HG03064 (cell line): ENCODE measurements around the gene TMEM203.
A peak's percentile ranks its signal among the peaks of the same experiment; 100 is the strongest.

Experiments
- ATAC-seq: cut with Tn5 transposase; IDR thresholded peaks from one replicate; pipeline ENCODE4 v1.9.1; 2021; ENCODE audit warnings: low read depth; ENCODE audit not compliant: unreplicated experiment

Gene TMEM203

DNA sequence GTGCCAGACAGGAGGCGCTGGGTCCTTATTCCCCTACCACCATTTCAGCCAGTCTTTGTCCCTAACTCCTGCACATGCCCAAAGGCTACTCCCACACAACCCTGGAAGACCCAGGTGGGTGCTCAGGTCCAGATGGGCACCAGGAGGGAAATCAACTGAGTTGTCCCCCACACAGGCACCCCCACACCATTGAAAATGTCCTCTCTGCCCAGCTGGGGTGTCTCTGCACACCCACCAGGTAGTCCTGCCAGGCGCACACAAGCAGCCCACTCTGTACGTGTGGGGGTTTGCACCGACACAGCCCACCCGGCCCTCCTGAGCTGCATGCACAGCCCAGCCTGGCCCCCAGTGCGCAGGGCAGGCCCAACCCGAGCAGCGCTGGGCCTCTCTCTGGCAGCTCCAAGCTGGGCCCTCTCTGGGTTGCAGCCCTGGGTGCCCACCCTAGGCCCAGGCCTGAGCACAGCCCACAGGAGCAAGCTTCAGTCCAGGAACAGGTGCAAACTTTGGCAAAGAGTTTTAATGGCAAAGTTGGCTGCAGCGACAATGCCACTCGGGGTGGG lies 14.4 kb upstream of the TMEM203 start:
- ATAC-seq = no peak

DNA sequence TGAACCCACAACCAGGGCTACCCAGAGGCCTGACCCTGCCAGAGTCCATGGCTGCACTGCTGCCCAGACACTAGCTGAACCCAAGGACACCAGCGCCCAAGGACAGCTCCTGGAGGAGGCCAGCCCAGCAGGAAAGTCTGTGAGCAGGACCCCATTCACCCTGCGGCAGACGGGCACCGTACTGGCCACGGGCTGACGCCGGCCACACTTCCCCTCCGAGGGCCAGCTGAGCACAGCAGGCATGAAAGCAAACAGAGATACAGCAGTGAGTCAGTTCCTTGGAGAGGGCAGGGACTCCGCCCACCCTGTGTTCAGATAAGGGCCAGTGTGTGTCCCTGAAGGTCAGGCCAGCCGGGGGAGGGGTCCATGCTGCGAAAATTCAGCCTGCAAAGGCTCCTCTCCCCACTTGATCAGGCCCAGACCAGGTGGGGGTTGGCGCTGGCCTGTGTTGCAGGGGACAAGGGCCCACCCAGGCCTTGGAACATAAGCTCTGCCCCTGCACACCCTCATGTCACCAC lies 13.4 kb upstream of the TMEM203 start:
- ATAC-seq = no peak

DNA sequence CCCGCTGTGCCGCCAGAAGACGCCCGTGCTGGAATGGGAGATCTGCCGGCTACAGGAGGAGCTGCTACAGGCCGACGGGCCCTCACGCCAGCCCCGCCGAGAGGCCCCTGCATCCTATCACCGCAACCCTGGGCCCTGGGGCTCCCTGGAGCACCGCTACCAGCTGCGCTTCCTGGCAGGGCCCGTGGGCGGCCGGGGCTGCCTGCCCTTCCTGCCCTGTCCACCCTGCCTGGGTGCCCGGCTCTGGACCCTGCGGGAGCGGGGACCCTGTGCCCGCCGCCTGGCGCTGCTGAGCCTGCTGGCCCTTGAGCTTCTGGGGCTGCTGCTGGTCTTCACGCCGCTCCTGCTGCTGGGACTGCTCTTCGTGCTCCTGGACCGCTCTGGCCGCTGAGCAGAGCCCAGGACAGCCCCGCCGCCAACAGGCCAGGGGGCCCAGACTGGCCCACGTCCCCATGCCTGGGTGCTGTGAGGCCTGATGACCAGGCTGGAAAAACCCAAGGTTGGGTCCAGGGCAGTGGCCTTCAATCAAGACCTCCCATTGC lies 12.8 kb upstream of the TMEM203 start:
- ATAC-seq = no peak

DNA sequence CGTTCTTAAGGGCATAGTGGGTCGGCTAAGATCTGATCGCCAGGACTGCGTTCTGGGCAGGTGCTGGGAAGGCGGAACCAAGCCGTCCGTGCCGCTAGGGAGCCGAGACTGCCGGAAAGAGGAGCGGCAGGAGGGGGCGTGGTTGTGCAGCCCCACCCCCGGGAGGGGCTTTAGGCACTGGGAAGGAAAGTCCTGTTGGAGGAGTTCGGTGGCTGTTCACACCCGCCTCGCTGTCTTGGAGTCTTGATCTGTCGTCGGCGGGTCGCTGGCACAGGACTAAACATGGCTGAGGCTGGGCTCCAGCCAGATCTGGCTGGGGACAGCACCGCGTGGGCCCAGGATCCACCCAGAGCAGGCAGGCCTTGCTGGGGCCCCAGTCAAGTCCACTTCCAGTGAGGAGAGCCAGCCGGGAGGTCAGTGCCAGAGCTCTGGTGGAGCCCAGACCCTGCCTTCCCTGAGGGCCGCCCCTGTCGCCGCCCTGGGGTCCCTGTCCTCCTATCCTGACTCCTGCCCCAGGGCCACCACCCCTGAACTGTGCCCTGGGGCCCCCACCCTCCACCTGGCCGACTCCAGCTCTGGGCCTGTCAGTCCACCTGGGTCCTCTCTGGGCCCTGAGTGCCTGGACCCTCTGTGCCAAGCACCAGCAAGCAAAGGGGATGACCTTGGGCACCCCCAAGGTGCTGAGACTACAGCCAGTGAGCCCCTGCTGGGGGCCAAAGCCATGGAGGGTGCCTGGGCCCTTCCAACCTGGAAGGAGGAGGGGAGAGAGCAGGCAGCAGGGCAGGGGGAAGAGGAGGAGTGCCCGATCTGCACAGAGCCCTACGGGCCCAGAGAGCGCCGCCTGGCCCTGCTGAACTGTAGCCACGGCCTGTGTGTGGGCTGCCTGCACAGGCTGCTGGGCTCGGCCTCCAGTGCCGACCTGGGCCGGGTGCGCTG lies 12.1 kb upstream of the TMEM203 start:
- ATAC-seq = no peak

DNA sequence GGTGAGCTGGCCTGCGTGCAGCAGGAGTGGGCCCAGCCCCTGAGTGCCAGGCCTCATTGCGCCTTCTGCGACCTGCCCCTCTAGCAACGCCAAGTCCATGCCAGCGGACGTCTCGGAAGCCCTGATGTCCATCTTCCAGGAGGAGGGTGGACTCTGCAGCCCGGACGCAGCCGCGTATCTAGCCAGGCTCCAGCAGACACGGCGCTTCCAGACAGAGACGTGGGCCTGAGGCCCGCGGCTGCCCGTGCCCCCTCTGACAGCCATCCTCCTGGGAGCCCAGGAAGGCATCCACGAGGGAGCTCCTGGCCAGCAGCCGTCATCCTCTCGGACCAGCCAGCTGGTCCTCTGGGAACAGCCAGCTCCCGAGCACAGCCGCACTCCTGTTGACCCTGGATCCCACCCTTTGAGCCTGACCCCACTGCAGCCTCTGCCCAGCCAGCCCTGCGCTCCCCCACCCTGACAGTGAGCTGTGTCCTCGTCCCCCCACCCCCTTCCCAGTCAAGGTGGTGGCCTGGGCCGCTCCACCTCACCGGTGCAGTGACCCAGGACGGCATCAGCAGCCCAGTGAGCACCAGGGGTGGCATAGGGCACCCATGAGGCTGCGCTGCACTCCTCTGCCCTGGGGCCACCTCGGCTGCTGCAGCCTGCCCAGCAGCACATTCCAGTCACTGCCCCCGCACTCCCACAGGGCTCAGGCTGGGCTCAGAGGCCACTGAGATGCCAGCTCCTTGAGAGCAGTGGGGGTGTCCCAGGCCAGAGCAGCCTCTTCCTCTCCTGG lies 10.9 kb upstream of the TMEM203 start:
- no peak for ATAC-seq

DNA sequence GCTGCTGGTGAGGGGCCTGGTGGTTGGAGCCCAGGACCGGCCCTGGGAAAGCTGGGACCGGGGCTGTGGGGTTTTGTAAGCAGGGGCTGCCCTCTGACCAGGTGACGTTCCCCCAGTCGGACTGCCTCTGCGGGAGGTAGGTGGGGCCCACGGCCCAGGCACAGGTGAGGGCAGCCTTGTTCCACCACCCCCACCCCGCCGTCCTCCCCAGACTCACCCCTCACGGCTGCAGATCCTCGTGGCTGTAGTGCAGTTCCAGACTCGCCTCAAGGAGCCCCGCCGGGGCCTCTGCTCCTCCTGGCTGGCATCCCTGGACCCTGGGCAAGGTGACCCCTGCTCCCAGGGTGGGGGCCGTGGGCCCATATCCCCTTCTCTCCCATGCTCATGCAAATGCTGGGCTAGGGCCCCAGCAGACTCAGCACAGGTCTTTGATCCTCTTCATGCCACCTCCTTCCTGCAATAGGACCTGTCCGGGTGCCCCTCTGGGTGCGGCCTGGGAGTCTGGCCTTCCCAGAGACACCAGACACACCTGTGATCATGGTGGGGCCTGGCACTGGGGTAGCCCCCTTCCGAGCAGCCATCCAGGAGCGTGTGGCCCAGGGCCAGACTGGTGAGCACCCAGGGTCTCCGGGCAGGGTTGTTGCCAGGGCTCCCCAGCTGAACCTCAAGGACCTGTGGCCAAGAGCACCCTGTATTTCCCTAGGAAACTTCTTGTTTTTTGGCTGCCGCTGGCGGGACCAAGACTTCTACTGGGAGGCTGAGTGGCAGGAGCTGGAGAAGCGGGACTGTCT lies 9.9 kb upstream of the TMEM203 start:
- ATAC-seq = no peak

DNA sequence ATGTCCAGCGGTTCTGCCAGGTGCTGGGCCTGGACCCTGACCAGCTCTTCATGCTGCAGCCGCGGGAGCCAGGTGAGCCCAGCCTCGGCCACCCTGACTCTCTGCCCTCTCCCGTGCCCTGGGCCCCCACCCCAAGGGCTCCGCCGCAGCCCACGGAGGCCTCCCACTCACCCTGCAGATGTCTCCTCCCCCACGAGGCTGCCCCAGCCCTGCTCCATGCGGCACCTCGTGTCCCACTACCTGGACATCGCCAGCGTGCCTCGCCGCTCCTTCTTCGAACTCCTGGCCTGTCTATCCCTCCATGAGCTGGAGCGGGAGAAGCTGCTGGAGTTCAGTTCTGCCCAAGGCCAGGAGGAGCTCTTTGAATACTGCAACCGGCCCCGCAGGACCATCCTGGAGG lies 9.2 kb upstream of the TMEM203 start:
- no peak for ATAC-seq

DNA sequence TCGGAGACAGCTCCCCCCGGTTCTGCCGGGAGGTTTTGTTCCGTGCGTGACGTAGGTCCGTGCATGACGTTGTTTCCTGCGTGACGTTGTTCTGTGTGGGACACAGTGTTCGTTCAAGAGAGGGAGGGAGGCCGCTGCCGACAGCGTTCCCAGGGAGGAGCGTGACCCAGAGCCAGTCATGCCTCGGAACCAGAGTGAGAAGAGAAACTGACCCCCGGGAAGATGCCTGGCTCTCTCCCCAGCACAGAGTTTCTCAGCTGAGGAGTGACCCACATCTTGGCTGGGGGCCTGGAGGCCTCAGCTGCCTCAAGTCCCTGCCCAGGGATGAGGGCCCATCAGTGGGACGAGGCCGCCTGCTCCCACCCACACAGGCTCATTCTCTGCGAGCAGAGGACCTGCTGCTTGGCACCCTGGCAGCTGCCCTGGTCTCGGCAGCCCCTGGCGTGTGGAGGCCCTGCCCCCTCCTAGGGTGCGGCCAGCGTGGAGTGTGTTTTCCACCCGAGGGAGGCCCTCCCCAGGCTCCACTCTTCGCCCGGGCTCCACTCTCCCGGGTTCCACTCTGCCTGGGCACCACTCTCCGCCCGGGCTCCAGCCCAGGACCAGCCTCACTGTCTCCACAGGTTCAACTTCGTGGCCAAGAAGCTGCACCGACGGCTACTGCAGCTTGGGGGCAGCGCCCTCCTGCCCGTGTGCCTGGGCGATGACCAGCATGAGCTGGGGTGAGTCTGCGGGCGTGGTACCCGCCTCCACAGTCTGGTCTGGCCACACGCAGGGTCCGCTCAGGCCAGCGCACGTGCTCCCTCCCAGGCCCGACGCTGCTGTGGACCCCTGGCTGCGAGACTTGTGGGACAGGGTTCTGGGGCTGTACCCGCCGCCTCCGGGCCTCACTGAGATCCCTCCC lies 8.0 kb upstream of the TMEM203 start:
- no peak for ATAC-seq

DNA sequence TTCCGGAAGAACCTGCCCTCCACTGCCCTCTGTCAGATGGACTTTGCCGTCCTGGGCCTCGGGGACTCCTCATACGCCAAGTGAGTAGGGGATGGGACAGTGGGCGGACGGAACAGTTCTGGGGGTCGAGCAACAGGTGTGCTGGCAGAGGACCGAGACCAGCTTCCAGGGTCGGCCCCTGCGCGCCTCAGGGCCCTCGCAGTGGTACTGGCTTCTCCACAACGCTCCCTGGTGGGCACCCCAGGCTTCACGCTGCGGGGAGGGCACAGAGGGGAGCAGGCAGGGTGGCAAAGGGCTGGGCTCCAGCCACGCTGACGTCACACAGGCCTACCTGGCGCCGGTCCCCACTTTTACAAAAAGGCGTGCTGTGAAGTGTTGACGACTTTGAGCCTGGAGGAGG lies 7.1 kb upstream of the TMEM203 start:
- ATAC-seq = no peak

DNA sequence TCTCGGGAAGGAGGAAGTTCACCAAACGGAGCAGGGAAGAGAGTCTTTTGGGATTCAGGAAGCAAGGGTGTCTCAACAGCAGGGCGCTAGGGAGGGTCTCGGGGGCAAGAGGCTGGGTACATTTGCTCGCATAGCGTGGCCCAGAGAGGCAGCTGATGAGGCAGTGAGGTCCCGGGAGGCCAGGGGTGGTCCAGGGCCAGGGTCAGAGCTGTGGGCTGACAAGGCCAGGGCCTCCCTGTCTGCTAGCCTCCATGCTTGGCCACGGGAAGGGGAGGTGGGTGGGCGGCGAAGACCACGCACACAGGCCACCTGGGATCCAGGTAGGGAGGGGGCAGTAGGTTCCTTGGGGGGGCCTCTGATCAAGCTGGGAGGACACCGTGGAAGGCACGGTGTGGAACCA lies 6.1 kb upstream of the TMEM203 start:
- no peak for ATAC-seq

DNA sequence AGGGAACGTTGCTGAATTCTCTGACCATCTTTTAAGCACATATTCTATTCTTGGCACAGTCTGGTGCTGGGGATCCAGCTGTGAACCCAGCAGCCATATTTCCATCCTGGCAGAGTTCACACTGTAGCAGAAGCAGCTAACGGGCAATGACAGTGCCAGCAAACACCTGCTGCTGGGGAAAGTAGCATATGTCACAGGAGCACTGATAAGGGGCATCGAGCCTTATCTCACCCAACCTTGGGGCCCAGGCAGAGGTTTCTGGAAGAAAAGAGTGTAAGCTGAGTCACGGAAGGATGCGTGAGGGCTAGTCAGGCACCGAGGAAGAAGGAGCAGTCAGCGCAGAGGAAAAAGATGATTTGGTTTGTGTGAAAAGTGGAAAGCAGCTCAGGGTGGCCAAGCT lies 1.2 kb upstream of the TMEM203 start:
- ATAC-seq = no peak

DNA sequence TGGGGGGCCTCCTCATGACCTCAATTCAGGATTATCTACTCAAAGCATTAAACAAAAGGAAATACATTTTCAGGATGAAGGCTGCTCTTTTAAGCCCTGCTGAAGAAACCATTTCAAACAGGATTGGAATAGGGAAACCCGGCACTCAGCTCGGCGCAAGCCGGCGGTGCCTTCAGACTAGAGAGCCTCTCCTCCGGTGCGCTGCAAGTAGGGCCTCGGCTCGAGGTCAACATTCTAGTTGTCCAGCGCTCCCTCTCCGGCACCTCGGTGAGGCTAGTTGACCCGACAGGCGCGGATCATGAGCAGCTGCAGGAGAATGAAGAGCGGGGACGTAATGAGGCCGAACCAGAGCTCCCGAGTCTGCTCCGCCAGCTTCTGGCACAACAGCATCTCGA lies 720 bp downstream of the TMEM203 start:
- no peak for ATAC-seq

DNA sequence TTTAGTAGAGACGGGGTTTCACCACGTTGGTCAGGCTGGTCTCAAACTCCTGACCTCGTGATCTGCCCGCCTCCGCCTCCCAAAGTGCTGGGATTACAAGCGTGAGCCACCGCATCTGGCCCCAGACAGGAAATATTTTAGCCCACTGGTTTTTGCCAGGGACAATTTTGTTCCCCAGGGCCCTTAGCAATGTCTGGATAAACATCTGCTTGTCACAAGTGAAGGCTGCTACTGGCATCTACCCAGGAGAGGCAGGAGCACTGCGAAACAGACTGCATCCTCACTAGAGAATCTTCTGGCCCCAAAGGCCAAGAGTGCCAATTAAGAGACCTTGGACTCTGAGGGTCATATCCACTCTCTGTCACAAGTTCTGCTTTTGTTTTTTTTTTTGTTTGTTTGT lies 2.5 kb downstream of the TMEM203 start:
- ATAC-seq = no peak

DNA sequence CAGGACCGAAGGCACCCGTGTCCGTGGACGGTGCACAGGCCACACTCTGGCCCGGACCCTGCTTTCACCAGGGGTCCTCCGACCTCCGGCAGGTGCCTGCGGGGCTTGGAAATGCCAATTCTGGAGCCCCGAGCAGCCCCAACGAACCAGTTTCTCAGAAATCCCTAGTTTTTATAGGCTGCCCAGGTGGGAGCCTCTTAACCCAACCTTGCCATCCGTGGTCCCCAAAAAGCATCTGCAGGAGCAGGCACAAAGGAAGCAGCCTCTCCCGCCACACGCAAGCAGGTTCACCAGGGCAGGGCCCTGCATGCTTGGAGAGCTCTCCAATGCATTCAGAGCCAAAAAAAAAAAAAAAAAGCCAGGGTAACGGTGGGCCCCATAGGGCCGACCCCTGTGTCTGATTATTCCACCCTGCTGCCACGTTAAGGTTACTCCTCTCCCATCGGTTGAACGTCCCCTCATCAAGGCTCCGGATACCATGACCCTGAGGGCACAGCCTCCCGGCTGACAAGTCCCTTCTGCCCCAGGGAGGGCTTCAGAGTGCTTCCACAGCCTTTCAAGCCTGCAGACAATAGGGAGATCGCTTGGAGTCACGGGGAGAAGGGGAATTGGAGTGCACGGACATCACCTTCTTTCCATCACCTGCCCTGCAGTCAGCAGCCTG lies 4.1 kb downstream of the TMEM203 start:
- no peak for ATAC-seq

DNA sequence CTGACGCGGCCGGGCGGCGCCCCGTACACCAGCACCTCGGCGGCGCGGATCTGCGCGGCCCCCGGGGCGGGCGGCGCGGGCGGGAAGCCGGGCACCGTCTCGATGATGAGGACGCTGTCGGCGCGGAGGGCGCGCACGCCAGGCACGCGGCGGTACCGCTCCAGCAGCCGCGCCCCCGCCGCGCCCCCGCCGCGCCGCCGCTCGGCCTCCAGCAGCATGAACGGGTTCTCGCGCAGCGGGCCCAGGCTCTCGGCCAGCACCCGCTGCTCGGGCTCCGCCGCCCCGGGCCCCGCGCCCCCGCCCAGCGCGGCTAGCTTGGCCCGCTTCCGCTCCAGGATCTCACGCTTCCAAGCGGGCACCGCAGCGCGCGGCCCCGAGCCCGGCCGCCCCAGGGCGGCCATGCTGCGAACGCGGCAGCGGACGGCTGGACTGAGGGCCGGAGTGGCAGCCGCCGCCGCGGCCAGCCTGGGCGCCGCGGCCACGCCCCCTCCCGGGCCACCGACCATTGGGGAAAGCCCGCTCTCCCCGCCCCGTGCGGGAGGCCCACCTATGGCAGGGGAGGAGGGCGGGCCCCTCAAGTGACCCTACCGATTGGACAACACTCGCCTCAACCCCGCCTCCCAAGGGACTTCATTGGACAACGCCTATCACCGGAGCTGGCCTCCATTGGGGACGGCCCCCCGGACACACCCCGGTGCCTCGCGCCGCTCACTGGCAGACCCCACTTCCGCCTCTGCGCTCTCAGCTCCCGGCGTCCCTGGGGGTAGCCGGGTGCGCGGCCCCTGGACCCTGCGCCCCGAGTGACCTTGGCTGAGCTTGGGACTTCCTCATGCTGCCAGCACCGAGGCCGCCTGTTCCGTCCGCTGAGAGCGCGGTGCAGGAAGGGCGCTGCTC lies 4.9 kb downstream of the TMEM203 start, which contains the start of gene TPRN:
TPRN (minus strand) TSS at position 431 of the 894 bp plus-strand sequence; CDS start at position 401, 30 bp downstream.
- ATAC-seq = peak; percentile 84

DNA sequence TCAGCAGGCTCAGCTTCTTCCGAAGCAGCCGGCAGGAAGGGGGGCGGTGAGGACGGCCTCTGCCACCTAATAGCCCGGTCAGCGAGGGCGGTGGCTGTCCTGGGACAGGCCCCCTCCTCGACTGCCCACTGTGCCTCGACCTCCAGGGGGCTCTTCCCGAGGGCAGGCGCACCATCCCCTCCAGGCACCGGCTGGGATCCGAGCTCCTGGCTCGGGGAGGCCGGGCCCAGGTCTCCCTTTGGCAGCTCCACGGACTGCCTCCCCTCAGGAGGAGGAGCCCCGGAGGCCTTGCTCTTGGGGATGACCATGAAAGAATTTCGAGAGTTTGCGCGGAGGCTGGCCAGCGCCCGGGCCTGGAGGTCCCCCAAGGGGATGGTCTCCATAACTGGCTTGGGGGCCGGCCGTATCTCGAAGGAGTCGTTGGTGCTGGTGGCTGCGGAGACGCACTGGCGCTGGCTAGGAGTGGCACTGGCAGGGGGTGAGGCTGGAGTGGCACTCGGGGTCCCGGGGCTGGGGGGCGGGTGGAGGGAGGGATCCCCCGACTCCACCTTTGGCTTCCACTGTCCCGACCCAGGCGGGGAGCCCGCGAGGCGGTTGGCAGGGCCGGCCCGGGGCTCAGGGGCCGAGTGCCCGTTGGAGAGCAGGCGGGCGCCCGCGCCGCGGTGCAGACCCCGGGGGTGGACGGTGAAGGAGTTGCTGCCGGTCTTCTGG lies 5.9 kb downstream of the TMEM203 start:
- no peak for ATAC-seq

DNA sequence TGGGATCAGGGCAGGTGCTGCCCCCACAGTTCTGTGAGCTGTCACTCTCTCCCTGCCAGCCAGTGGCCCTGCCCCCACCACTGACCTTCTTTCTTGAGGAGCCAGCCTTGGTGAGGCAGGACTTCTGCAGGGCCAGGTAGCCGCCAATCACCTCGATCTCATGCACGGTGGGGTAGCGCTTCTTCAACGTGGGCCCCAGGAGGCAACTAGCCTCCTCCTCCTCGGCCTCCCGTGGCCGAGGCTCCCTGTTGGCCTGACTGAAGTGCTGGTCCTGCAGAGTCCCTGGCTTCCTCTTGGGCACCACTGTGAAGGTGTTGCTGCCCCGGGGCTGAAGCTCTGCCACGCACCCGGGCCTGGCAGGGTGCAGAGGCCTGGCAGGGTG lies 6.6 kb downstream of the TMEM203 start:
- ATAC-seq = no peak
